ENCODE results near the gene ZFPM1.
"Not testable (repeated sequence)": the region's sequence is repeated elsewhere in the genome, so short reads cannot be mapped to it uniquely, and the experiment has no call there.

ZFPM1 gene

DNA sequence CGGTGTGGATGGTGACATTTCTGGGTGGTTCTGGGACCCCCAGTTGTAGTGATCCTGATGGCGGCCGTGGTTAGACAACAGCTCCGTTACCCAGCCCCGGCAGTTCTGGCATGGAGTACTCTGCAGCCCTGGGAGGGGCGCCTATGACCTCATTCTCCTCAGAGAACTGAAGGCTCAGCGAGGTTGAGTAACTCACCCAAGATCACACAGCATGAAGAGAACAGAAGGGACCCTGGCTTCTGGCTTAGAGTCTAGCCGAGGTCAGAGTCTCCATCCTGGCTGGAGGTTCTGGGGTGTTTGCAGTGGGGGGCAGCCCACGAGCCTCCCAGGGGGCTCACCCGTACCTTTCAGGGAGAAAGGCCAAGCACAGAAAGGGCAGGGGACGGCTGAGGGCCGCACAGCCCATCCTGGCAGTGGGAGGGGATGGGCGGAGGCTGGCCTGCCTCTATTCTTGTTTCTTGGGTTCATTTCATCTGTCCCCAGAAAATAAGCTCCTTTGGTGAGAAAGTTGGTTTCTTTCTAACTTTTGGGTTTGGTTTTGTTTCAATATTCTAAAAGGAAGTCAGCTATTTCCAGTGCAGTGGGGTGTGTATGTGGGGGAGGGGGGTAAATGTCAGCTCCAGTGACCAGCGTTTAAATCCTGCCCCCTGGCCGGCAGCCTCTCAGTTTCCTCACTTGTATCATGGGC lies 13.2 kb downstream of the ZFPM1 start:
- no peak for DNase-seq (ENCODE audit: low read depth)

DNA sequence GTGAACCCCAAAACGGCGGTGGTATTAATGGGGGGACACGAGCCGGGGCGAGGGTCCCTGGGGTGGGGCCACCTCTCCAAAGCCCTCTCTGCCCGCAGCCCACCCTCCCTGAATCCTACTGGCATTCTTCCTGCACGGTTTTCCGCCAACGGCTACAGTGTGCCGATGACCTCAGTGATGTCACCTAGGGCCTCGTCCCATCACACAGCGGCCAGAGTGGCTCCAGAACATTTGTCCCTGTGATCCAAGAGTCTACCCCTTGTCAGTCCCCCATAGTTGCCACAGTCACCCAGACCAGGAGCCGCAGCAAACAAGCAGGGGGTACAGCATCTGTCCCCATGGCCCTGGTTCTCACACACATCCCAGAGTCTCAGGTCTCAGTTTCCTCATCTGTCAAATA lies 13.9 kb downstream of the ZFPM1 start:
- DNase-seq (ENCODE audit: low read depth), result no peak

DNA sequence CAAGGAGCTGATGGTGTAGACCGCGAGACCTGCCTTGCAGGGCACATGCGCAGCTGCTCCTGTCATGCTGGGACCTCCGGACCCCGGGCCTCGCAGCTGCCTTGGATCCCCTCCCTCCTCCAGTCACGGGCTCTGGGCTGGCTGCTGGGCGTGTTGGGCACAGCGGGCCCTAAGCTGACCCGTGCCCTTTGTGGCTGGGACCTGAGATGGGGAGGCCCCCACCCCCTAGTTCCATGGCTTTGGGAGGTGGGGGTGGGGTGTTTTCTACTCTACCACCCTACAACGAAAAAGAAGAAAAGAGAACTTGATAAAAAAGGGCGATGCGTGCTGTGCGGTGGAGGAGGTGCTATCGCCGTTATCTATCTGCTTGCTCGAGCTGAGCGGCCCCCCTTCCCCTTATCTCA lies 14.5 kb downstream of the ZFPM1 start:
- no peak for DNase-seq (ENCODE audit: low read depth)

DNA sequence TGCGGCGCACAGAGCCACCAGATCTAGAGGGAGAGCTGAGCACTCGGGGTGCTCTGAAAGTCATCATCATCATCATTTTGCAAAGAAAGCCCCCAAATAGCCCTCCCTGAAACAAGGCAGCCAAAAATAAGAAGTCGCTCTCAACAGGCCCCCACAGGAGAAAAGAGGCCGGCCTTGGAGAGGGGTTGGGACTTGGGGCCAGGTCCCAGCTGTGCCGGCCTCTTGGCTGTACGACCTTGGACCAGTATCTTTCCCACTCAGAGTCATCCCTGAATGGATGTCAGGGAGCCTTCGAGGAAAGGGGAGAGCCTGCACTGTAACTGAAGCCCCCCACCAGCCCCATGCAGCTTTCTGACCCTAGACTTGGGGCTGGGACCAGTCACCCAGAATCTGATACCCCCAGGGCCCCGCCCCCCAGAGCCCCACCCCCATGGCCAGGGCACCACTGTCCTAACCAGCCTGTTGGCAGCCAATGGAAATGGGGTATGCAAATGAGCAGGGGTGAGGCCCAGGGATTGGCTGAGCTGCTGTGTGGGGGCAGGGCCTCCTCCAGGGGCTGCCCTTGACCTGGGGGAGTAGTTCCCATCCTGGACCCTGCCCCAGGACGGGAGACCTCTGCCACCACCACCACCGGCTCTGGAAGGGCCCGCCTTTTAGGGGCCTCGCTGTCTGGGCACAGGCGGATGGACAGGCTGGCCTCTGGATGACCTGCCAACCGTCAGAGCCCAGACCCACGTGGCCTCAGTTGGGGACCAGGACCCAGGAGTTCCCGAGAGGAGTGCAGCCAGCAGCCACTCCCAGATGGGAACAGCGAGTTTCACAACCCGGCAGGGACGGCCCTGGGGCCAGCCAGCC lies 15.4 kb downstream of the ZFPM1 start:
- DNase-seq (ENCODE audit: low read depth), result no peak

DNA sequence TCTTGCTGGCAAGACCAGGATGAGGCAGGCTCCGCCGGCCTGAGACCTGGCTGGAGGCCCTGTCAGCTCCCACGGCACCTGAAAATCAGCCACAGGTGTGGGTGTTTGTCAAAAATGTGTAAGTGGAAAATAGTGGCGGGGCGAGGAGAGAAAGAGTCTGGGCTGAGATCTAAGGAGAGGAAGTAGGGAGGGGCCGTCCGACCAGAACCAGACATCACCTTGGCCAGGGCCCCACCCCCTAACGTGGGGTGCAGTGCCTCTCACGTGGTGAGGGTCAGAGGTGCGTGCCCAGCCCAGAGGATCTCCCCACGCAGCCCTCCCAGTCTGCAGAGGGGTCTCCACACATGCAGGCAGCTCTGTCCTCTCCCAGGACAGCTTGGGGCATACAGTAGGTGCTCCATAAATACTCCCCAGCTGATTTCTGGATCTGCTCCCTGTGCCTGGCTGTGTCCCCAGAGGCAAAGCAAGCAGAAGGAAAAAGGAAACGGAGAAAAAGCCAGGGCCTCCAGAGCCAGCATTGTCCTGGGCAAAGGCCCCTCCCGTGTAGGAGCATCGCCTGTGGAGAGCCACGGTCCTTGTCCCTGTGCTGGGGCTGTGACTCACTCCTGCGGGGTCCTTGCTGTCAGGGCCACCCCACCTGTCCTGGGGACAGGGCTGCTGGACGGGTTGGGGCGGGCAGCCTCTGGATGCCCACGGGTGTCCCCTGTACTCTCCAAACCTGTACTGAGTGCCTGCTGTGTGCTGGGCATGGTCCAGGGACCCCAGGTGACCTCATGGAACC lies 16.7 kb downstream of the ZFPM1 start:
- DNase-seq (ENCODE audit: low read depth), result peak; percentile 19

DNA sequence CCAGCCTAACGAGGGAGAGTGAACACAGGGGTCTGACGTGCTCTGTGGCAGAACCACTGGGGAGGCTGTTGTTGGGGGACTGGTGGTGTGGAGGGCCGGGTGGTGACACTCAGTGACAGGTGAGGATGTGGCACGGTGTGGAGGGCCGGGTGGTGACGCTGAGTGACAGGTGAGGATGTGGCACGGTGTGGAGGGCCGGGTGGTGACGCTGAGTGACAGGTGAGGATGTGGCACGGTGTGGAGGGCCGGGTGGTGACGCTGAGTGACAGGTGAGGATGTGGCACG lies 17.3 kb downstream of the ZFPM1 start:
- DNase-seq (ENCODE audit: low read depth), result not testable (repeated sequence)

DNA sequence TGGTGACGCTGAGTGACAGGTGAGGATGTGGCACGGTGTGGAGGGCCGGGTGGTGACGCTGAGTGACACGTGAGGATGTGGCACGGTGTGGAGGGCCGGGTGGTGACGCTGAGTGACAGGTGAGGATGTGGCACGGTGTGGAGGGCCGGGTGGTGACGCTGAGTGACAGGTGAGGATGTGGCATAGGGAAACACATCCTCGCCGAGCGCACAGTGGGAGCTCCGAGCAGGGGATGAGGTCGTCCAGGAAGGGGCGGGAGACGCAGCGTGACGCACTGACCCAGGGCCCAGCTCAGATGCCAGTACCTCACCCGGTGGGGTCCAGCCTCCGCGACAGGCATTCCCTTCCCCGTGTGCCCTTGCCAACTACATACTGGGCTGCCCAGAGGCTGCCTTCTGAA lies 17.6 kb downstream of the ZFPM1 start:
- DNase-seq (ENCODE audit: low read depth), result not testable (repeated sequence)

DNA sequence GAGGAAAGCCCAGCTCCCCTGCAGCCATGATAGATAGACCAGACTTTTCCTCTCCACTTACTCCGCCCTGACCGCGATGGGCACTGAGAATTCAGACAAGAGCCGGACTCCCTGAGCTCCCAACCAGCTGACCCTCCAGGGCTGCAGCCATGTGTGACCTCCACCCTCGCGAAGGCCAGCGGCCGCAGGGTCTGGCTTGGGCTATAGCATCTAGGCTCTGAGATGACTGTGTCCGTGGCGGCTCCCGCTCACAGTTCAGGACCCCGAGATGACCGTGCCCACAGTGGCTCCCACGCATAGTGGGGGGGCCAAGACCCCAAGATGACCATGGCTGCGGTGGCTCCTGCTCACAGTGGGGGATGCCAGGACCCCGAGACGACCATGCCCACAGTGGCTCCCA lies 18.0 kb downstream of the ZFPM1 start:
- no peak for DNase-seq (ENCODE audit: low read depth)

DNA sequence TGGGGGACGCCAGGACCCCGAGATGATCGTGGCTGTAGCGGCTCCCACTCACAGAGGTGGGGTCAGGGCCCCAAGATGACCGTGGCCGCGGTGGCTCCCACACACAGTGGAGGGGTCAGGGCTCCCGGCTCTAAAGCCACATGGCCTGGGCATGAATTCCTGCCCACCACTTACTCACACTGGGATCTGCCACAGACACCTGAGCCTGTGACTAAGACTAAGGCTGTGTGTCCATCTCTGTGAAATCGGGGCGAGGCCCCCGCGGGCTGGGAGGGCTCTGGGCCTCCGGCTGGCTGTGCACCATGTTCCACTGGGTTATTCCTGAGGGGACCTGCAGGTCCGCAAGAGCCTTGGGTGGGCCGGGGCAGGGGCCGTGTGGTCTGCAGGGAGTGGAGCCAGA lies 18.5 kb downstream of the ZFPM1 start:
- no peak for DNase-seq (ENCODE audit: low read depth)

DNA sequence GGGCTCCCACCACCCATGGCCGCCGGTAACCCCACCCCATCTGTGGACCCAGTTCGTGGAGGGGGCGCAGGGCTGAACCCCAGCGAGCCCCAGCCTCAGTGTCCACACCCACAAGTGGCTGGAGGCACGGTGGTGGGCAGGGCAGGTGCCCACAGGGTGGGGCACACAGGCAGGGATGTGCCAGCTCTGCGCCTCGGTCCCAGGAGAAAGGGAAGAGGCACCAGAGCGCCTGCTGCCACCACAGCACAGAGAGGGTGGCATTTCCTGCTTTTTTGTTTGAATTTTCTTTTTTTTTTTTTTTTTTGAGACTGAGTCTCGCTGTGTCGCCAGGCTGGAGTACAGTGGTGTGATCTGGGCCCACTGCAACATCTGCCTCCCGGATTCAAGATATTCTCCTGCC lies 19.0 kb downstream of the ZFPM1 start:
- DNase-seq (ENCODE audit: low read depth), result no peak

DNA sequence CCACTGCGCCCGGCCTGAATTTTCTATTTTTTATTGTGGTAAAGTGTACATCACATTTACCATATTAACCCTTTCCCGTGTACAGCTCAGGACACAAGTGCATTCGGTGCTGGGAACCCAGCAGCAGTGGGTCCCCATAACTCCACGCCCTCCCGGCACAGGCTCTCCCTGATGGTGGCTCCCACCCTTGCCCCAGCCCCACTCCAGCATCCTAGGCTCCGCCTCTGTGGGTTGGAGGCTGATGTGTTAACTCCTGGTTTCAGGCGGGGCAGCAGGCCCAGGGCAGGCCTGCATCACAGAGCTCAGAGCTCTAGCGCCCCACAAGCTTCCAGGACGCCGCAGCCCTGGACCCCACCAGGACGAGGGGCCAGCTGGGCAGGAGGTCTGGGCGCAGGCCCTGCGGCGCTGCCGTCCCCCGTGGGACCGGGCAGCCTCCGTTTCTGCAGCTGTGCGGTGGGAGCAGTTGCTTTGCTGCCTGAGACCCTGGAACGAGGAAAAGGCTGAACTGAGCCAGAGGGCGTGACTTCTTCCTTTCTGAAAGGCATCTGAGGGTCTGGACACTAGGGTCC lies 19.6 kb downstream of the ZFPM1 start:
- DNase-seq (ENCODE audit: low read depth), result no peak

DNA sequence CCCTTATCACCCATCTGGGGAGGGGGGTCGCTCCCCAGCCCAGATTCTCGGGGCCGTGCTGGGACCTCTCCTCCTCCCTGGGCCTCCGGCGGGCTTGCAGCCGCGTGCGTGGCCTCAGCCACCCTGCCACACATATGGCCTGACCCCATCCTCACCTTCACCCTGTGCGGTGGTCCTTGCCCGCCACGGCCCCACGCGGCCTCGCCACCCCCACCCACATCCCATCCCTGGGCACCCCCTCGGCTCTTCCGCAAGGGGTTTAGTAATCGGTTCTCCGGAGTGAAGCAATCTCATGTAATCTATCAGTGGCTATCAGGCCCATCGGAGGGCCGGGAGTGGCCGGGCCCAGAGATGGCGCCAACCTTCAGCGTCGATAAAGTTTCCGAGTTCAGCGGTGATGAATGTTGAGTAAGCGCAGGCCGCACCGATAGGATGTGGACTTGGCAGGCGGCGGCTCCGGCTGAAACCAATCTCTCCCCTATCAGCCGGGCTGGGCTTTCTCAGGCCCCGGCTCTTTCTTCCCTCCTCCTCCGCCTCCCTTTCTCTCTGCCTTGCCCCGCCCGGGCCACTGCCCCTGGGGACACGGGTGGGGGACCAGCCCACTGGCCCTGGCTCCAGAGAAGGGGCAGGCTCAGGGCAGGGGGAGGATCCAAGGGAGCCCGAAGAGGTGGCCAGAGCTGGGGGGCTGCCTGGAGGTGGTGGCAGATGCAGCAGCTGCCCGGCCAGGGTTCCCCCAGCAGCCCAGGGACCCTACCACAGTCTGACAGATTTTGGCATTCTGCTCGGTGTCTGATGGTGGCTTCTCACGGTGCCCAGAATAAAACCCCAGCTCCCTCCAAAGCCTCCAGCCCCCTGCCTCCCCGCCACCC lies 20.8 kb downstream of the ZFPM1 start:
- no peak for DNase-seq (ENCODE audit: low read depth)

DNA sequence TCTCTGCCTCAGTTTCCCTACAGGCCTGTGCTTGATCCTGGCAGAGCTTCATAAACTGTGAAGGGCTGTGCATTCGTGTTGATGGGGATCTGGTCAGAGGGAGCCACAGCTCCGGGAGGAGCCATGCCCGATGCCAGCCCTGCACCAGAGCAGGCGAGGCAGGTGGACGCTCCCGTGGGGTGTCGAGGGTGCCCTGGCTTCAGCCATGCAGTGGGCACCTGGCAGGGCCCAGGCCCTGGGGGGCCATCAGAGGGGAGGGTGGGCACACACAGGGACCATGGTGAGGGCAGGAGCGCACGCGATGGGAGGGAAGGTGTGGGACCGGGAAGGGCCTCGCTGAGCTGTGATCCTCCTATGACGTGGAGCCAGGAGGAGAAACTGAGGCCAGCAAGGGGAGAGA lies 22.0 kb downstream of the ZFPM1 start:
- DNase-seq (ENCODE audit: low read depth), result no peak

DNA sequence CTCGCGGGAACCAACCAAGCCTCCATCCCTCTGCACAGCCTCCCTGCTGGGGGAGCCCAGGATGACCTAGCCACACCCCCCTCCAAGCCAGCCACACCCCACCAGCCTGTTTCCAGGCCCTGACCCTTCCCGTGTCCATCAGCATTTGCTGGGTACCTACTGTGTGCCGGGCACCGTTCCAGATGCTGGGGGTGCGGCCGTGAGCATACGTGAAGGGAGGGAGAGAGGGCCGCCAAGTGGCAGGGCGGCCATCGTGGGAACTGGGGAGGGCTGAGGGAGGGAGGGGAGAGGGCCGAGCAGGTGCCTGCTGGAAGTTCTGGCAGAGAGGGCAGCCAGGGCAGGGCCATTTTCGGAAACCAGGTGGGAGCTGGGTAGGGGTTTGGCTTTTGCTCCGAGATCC lies 23.1 kb downstream of the ZFPM1 start:
- DNase-seq (ENCODE audit: low read depth), result no peak

DNA sequence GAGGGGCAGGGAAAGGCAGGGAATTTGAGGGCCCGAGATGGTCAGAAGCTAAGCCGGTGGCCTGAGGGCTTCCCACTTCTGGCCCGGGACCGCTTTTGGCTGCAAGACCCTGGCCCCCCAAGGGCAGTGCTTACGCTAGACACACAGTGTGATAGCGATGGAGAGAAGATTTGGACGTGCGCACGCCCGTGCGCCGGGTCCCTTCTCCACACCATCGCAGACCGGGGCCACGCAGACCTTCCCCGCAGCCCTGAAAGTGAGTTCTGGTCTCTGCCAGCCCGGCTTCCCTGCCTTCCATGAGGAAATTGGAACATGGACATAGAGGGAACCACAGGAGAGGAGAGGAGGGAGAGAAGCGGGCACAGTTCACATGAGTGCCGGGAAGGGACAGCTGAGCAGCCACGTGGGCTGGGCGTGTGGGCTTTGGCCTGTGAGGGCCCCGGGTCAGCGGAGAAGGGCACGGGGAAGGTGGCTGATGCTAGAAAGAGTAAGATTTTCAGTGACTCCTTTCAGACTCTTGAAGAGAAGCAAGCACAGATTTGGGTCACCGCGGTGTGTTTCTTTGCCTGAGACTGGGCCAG lies 23.8 kb downstream of the ZFPM1 start:
- no peak for DNase-seq (ENCODE audit: low read depth)

DNA sequence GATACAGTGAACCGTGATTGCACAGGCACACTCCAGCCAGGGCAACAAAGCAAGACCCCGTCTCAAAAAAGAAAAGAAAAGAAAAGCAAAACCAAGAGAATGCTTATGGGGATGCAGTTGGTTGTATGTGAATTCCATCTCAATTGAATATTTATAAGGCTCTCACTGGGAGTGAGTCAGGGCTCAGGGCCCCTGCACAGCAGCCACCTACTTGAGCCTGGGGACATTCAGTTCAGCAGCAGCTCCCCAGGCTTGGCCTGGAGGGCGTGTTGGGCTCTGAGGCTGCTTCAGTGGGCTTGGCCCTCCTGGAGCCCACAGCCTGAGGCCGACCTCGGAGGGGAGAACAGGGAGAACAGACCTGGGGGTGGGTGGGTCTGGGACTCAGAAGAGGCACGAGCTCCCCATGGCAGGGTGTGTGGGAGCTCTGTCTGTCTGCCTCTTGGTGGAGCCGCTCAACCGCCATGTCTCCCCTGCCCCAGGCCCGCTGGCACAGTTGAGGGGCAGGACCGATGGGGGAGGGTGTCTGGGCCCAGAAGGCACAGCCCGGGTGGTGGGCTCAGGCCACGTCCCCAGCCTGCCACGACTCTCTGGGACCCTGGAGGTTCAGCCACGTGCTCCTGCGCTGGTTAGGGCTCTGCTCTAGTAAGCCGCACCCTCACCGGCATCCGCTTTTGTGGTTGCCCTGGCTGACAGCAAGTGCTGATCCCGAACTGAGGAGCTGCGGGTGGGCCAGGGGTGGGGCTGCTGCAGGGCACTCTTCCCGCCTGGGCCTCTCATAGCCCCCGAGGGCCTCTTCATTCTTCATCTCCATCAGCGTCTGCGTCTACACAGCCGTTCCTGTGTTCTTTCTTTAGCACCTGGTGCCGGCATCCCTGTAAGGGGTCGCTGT lies 24.8 kb downstream of the ZFPM1 start:
- no peak for DNase-seq (ENCODE audit: low read depth)

DNA sequence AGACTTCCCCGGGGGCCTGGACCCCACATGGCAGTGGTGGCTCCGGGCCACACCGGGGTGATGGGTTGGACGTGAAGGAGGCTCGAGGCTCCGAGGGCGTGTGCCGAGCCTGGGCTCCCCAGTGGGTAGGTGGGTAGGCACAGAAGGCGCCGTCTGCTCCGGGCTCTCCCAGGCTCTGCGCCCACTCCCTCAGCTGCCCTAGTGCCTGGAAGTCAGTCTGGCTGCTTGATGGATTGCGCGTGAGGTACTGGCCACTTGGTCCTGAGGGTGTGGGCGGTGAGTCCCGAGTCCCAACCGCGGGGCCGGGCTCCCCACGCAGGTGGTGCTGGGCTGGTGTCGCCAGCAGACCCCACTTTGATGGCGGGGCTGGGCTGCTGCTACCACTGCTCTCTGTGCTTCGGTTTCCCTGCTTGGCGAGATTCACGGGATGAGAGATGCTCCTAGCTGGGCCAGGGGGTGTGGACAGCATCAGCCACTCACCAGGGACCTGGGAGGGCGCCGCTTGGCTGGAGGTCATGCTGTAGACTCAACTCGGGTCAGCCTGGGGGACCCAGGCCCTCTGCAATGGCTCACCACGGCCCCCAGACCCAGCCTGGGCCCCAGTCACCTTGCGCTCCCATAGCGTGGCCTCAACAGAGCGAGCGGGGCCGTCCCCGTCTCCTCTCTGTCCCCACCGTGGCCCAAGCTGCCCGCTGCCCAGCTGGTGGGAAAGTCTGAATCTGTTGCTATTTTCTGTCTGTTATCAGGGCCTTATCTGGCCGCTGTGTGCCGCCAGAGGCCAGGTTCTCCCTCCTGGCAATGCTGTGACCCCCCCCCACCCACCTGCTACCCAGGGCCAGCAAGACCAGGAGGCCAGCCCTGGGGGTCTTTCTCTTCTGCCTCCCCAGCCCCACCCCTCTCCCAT lies 26.1 kb downstream of the ZFPM1 start:
- no peak for DNase-seq (ENCODE audit: low read depth)

DNA sequence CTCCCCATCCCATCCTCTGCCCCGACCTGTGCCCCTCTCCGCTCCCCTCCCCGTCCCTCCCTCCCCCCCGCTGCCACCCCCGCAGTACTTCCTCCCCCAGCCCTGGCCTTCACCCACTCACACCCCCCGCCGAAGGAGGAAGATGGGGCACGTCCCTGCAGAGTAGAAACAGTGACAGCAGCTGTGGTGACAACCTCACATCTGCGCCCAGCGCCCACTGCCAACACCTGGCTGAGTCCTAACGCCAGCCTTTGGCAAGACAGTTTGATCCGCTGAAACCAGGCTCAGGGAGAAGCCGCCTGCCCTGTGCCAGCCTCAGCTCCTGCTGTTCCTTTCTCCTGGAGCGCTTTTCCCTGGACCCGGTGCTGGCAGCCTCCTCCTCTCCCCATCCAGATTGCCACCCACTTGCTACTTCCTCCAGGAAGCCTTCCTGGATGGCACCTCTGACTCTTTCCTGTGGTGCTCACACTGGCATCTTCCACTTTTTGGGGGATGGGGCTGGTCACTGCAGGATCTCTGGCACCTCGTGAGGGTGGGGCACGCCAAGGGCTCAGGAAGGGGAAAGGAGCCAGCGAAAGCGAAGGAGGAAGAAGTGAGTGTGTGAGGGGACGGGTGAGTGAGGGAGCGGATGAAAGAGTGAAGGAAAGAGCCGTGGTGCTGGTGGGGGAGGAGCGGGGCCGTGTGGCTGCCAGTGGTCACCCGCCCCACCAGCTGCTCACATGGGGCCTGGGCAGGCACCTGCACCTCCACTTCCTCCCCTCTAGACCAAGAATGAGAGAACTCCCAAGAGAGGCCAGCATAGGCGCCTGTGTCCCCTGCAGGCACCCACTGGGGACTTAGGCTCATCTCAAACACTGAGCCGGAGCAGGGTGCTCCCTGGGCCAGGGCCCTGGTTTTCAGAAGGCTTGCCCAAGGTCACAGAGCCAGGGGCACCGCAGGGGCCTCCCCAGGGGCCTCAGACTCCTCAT lies 27.0 kb downstream of the ZFPM1 start:
- DNase-seq (ENCODE audit: low read depth), result no peak

Measured in activated T-helper 9 cell treated with anti-CD3 and anti-CD28 coated beads, Interleukin-2, amount 50 U/mL, for 16 hours (primary cell).